Mesenchymal stem cell (in vitro differentiated cells and primary cell): ENCODE measurements around the gene MBD3L2B.
"Not testable (repeated sequence)": the region's sequence is repeated elsewhere in the genome, so short reads cannot be mapped to it uniquely, and the experiment has no call there.

Experiments
- DNase-seq: peaks from one replicate; pipeline ENCODE4 v3.0.0-alpha.2; 2013
- H2AFZ ChIP-seq: one replicate; pipeline ENCODE4 v1.6.1; 2013; ENCODE audit warnings: low read depth, mild to moderate bottlenecking, control low read depth, inconsistent platforms, low read length, moderate library complexity
- H2AK5ac ChIP-seq: 2 replicates; pipeline ENCODE4 v1.6.1; 2013; ENCODE audit warnings: low read length, moderate library complexity, mild to moderate bottlenecking, inconsistent platforms; ENCODE audit not compliant: severe bottlenecking
- H2BK120ac ChIP-seq: one replicate; pipeline ENCODE4 v1.6.1; 2013; ENCODE audit warnings: low read depth, mild to moderate bottlenecking, inconsistent platforms, low read length, moderate library complexity
- H2BK12ac ChIP-seq, 2 experiments: one replicate each; pipeline ENCODE4 v1.6.1; 2013; ENCODE audit warnings: inconsistent platforms in 2 of 2, low read length in 2 of 2, mild to moderate bottlenecking in 2 of 2, moderate library complexity in 2 of 2, control low read depth in 1 of 2
- H2BK15ac ChIP-seq: one replicate; pipeline ENCODE4 v1.6.1; 2013; ENCODE audit warnings: mild to moderate bottlenecking, low read depth, inconsistent platforms; ENCODE audit not compliant: poor library complexity, severe bottlenecking
- H2BK5ac ChIP-seq: 2 replicates; pipeline ENCODE4 v1.6.1; 2013; ENCODE audit warnings: low read depth, mild to moderate bottlenecking, low read length, control low read depth, inconsistent platforms; ENCODE audit not compliant: poor library complexity, severe bottlenecking
- H3K14ac ChIP-seq, 2 experiments: one replicate each; pipeline ENCODE4 v1.6.1; 2013; ENCODE audit warnings: inconsistent platforms in 2 of 2, low read length in 2 of 2, control low read depth in 1 of 2, mild to moderate bottlenecking in 1 of 2, moderate library complexity in 1 of 2
- H3K18ac ChIP-seq, 2 experiments: one replicate each; pipeline ENCODE4 v1.6.1; 2013; ENCODE audit warnings: inconsistent platforms in 2 of 2, low read length in 2 of 2, control low read depth in 1 of 2, low read depth in 1 of 2, mild to moderate bottlenecking in 1 of 2
- H3K23ac ChIP-seq, 2 experiments: one replicate each; pipeline ENCODE4 v1.6.1; 2013; ENCODE audit warnings: inconsistent platforms in 2 of 2, low read length in 2 of 2, mild to moderate bottlenecking in 2 of 2, moderate library complexity in 2 of 2, control low read depth in 1 of 2
- H3K27ac ChIP-seq: 2 replicates; pipeline ENCODE4 v1.5.1; 2013; ENCODE audit warnings: mild to moderate bottlenecking, moderate library complexity, low read length, control low read depth, inconsistent platforms; ENCODE audit not compliant: poor library complexity, severe bottlenecking
- H3K27me3 ChIP-seq, 2 experiments: 2 replicates each; pipeline versions ENCODE4 v1.6.1 to v1.7.0; 2013; ENCODE audit warnings: low read length in 2 of 2, mild to moderate bottlenecking in 2 of 2, moderate library complexity in 2 of 2, control low read depth in 1 of 2, inconsistent platforms in 1 of 2; ENCODE audit not compliant: control insufficient read depth in 1 of 2, insufficient read depth in 1 of 2
- H3K36me3 ChIP-seq, 2 experiments: 2 replicates each; pipeline versions ENCODE4 v1.6.1 to v1.7.0; 2013; ENCODE audit warnings: low read length in 2 of 2, control low read depth in 1 of 2, inconsistent platforms in 1 of 2, low read depth in 1 of 2, mild to moderate bottlenecking in 1 of 2; ENCODE audit not compliant: insufficient read depth in 2 of 2, control insufficient read depth in 1 of 2
- H3K4ac ChIP-seq, 2 experiments: one replicate each; pipeline ENCODE4 v1.6.1; 2013; ENCODE audit warnings: inconsistent platforms in 2 of 2, low read length in 2 of 2, mild to moderate bottlenecking in 2 of 2, moderate library complexity in 2 of 2, control low read depth in 1 of 2, low read depth in 1 of 2
- H3K4me1 ChIP-seq: 2 replicates; pipeline ENCODE4 v1.6.1; 2013; ENCODE audit warnings: low read depth, low read length, control low read depth; ENCODE audit not compliant: control insufficient read depth, insufficient read depth
- H3K4me2 ChIP-seq: 2 replicates; pipeline ENCODE4 v1.6.1; 2013; ENCODE audit warnings: low read length, mild to moderate bottlenecking, inconsistent platforms; ENCODE audit not compliant: poor library complexity, severe bottlenecking
- H3K4me3 ChIP-seq, 2 experiments: 2 replicates each; pipeline versions ENCODE4 v1.5.1 to v1.7.0; 2013; ENCODE audit warnings: low read length in 2 of 2, mild to moderate bottlenecking in 2 of 2, control low read depth in 1 of 2, low read depth in 1 of 2; ENCODE audit not compliant: insufficient read depth in 1 of 2
- H3K79me1 ChIP-seq: replicated peaks from 2 replicates; pipeline ENCODE4 v1.6.1; 2013; ENCODE audit warnings: mild to moderate bottlenecking, control low read depth, low read length, inconsistent platforms; ENCODE audit not compliant: poor library complexity, severe bottlenecking
- H3K9ac ChIP-seq: 2 replicates; pipeline ENCODE4 v1.7.0; 2013; ENCODE audit warnings: mild to moderate bottlenecking, low read length, moderate library complexity
- H3K9me3 ChIP-seq: 2 replicates; pipeline ENCODE4 v1.7.0; 2013; ENCODE audit warnings: mild to moderate bottlenecking, low read length; ENCODE audit not compliant: control insufficient read depth
- H4K8ac ChIP-seq: one replicate; pipeline ENCODE4 v1.6.1; 2013; ENCODE audit warnings: inconsistent platforms, mild to moderate bottlenecking, low read length, moderate library complexity
- H4K91ac ChIP-seq: one replicate; pipeline ENCODE4 v1.6.1; 2013; ENCODE audit warnings: mild to moderate bottlenecking, low read length, inconsistent platforms
- WGBS: methylation state at CpG from one replicate; pipeline ENCODE4 v1.1.7; 2013; ENCODE audit warnings: mixed read lengths; 5-methylcytosine and 5-hydroxymethylcytosine counted together

MBD3L2B gene

DNA sequence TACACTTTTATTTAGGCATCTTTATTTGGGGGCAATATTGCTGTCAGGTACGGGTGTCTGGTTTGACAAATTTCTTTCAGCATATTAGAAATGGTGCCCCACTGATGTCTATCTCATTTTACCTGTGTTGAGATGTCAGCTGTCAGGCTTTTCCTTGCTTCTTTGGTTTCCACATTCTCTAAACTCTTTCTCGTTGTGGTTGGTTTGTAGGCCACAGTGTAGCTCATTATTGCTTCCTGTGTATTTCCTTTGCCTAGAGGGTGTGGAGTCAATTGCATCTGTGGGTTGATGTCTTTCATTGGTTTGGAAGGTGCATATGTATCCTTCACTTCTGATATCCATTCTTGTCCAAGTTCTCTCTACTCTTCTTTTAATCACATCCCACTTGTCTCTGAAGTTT lies 38.7 kb upstream of the MBD3L2B start:
- not testable (repeated sequence) for H2BK120ac ChIP-seq, H2BK12ac ChIP-seq, H3K14ac ChIP-seq, H3K23ac ChIP-seq, H2AFZ ChIP-seq, H3K79me1 ChIP-seq, H3K9ac ChIP-seq, H3K18ac ChIP-seq, H3K9me3 ChIP-seq, H2BK5ac ChIP-seq, H3K36me3 ChIP-seq, H3K4me3 ChIP-seq, H3K27me3 ChIP-seq, DNase-seq, H3K4me1 ChIP-seq, H3K27ac ChIP-seq, H2BK15ac ChIP-seq, H4K91ac ChIP-seq, H3K4me2 ChIP-seq, H2AK5ac ChIP-seq, H3K4ac ChIP-seq, H4K8ac ChIP-seq
- no CpG with 5 or more reads among the region's 2 CpGs for WGBS

DNA sequence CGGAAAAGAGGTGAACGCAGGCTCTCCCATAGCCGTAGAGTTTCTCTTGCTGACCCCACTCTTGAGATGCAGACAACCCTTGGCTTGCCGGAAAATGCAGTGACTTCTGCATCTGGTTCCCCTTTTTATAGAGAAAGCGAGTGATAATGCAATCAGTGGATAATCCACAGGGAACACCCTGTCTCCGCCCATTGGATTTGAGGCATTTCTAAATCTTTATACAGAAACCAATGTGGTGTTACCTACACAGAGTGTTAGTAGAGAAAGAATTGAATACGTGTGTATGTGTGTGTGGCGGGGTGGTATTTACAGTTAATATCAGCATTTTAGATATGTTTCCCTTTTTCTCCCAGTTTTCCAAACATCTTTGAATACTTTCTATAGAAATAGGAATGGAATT lies 37.3 kb upstream of the MBD3L2B start, which contains the start of gene MBD3L3:
TSS of gene MBD3L3 (minus strand) at position 101 of the 400 bp plus-strand sequence. CDS start at position 30, 71 bp downstream.
- not testable (repeated sequence) for H3K9ac ChIP-seq, H2BK12ac ChIP-seq, H3K18ac ChIP-seq, H4K8ac ChIP-seq, H3K79me1 ChIP-seq, H2BK15ac ChIP-seq, H3K27me3 ChIP-seq, H3K23ac ChIP-seq, H3K27ac ChIP-seq, H3K4me3 ChIP-seq, H2AFZ ChIP-seq, H3K14ac ChIP-seq, H3K4me1 ChIP-seq, H2BK120ac ChIP-seq, H3K4me2 ChIP-seq, H2BK5ac ChIP-seq, H3K36me3 ChIP-seq, H4K91ac ChIP-seq, DNase-seq, H3K4ac ChIP-seq, H3K9me3 ChIP-seq, H2AK5ac ChIP-seq
- WGBS: no CpG with 5 or more reads among the region's 8 CpGs

GRCh38 chr19:7056371-7056770 lies 35.1 kb upstream of the MBD3L2B start:
- not testable (repeated sequence) for H3K27me3 ChIP-seq, H3K23ac ChIP-seq, H2AFZ ChIP-seq, H3K79me1 ChIP-seq, H3K4ac ChIP-seq, H3K4me1 ChIP-seq, H2BK12ac ChIP-seq, H3K9ac ChIP-seq, H2BK120ac ChIP-seq, H3K18ac ChIP-seq, H2AK5ac ChIP-seq, H2BK15ac ChIP-seq, H3K9me3 ChIP-seq, H3K27ac ChIP-seq, H3K4me3 ChIP-seq, H4K91ac ChIP-seq, H3K14ac ChIP-seq, DNase-seq, H4K8ac ChIP-seq, H3K36me3 ChIP-seq, H2BK5ac ChIP-seq, H3K4me2 ChIP-seq
- WGBS: no CpG with 5 or more reads among the region's 16 CpGs

- H3K4me1 ChIP-seq, DNase-seq, H4K91ac ChIP-seq, H2BK5ac ChIP-seq, H3K4me2 ChIP-seq, H2AFZ ChIP-seq, H3K14ac ChIP-seq, H4K8ac ChIP-seq, H3K9ac ChIP-seq, H3K27me3 ChIP-seq, H3K79me1 ChIP-seq, H3K36me3 ChIP-seq, H3K18ac ChIP-seq, H2BK12ac ChIP-seq, H3K4ac ChIP-seq, H3K27ac ChIP-seq, H3K23ac ChIP-seq, H3K9me3 ChIP-seq, H2BK120ac ChIP-seq, H3K4me3 ChIP-seq, H2BK15ac ChIP-seq, H2AK5ac ChIP-seq: not testable (repeated sequence)
- WGBS: 75% methylated on average over 8 of the region's 14 CpGs
Observed at GRCh38 chr19:7055679-7056078, 34.4 kb upstream of the MBD3L2B start.
